Thymus (tissue), 11 donors: ENCODE data around the gene NUDT8. TPM values are rescaled to one million over a fixed set of nuclear protein-coding genes. Genes with fewer than 3 reads are reported as not detected.

Experiments used
- DNase-seq, 9 donors: peaks; one replicate each; pipeline ENCODE4 v3.0.0-alpha.2; 2013; ENCODE audit warnings: low spot score in 9 of 9, low read depth in 6 of 9, missing footprints in 1 of 9
- H3K27ac ChIP-seq, 2 donors: one replicate each; pipeline ENCODE4 v1.5.1; 2013; ENCODE audit warnings: control low read depth in 1 of 2, low read depth in 1 of 2, low read length in 1 of 2, mild to moderate bottlenecking in 1 of 2, moderate library complexity in 1 of 2
- H3K27me3 ChIP-seq, 2 donors: one replicate each; pipeline ENCODE4 v1.5.1; 2013; ENCODE audit warnings: low read length in 1 of 2; ENCODE audit not compliant: control insufficient read depth in 2 of 2, insufficient read depth in 1 of 2
- H3K36me3 ChIP-seq, 2 donors: one replicate each; pipeline ENCODE4 v1.5.1; 2013; ENCODE audit warnings: low read length in 1 of 2, mild to moderate bottlenecking in 1 of 2, moderate library complexity in 1 of 2; ENCODE audit not compliant: control insufficient read depth in 2 of 2, insufficient read depth in 2 of 2
- H3K4me1 ChIP-seq, 2 donors: one replicate each; pipeline ENCODE4 v1.5.1; 2013; ENCODE audit warnings: low read length in 2 of 2; ENCODE audit not compliant: control insufficient read depth in 2 of 2, insufficient read depth in 2 of 2
- H3K4me3 ChIP-seq, 2 donors: one replicate each; pipeline ENCODE4 v1.5.1; 2013; ENCODE audit warnings: low read length in 2 of 2, control low read depth in 1 of 2, mild to moderate bottlenecking in 1 of 2
- H3K9me3 ChIP-seq, 2 donors: one replicate each; pipeline ENCODE4 v1.5.1; 2013; ENCODE audit warnings: low read length in 1 of 2, mild to moderate bottlenecking in 1 of 2; ENCODE audit not compliant: control insufficient read depth in 2 of 2, insufficient read depth in 1 of 2
- WGBS: extraction: QIAGEN DNeasy Blood & Tissue Kit; methylation state at CpG from one replicate; pipeline ENCODE4 v1.1.7; 2013; 5-methylcytosine and 5-hydroxymethylcytosine counted together
- polyA plus RNA-seq: library from polyadenylated mRNA; stranded (reverse); fragments of 200-250 nt; gene quantifications from one replicate; pipeline ENCODE4 v1.2.3, GENCODE V29; 2013
- total RNA-seq: library from RNA; stranded (reverse); fragments of 120-200 nt; gene quantifications from one replicate; pipeline ENCODE4 v1.2.4, GENCODE V29; 2013
- donor health status: healthy.

The NUDT8 gene
- total and polyA plus RNA-seq, 2 donors = 4.7 to 5.8 TPM

- peaks cover 7 to 28% of the 10 kb centered on the region in 2 donors for H3K4me1 ChIP-seq
Observed at GRCh38 chr11:67583247-67584204, 46.2 kb downstream of the NUDT8 start, which contains the start of gene GSTP1. GSTP1 (plus strand) TSS chr11:67583812; CDS start chr11:67583844, 32 bp downstream.

GRCh38 chr11:67582011-67582410 is 47.7 kb downstream of the NUDT8 start:
- no peak for DNase-seq
- Histone ChIP-seq H3K4me3 (no peak overlapping the region), H3K9me3 (no peaks in the 10 kb centered on the region), H3K4me1 (peaks cover 7 to 28% of the 10 kb centered on the region in 2 donors), H3K27ac (no peak overlapping the region), H3K36me3 (peaks cover 5 to 14% of the 10 kb centered on the region in 2 donors), H3K27me3 (peaks cover 0 to 48% of the 10 kb centered on the region in 2 donors)
- 71% methylated on average over 4 of the region's 4 CpGs for WGBS

More at GRCh38 chr11:67583247-67584204, 46.2 kb downstream of the NUDT8 start, which contains the start of gene GSTP1:
- H3K27ac ChIP-seq = peak within 1 kb of the TSS; percentile 83 to 95
- H3K4me3 ChIP-seq = peak within 1 kb of the TSS; percentile 55 to 71
- DNase-seq = peak in 6 of 9 donors; percentile 50 to 84 (median 66)
- WGBS = 5% methylated on average over 81 of the region's 81 CpGs
- peaks cover 0 to 36% of the 10 kb centered on the region in 2 donors for H3K27me3 ChIP-seq
- H3K9me3 ChIP-seq = no peaks in the 10 kb centered on the region
- peaks cover 5 to 14% of the 10 kb centered on the region in 2 donors for H3K36me3 ChIP-seq

GRCh38 chr11:67581469-67581868 is 48.3 kb downstream of the NUDT8 start:
- H3K4me3 ChIP-seq = no peak overlapping the region
- no peak for DNase-seq
- H3K9me3 ChIP-seq = no peaks in the 10 kb centered on the region
- H3K4me1 ChIP-seq = peaks cover 7 to 28% of the 10 kb centered on the region in 2 donors
- peaks cover 0 to 48% of the 10 kb centered on the region in 2 donors for H3K27me3 ChIP-seq
- peaks cover 5 to 13% of the 10 kb centered on the region in 2 donors for H3K36me3 ChIP-seq
- WGBS = 87% methylated on average over 11 of the region's 11 CpGs
- no peak overlapping the region for H3K27ac ChIP-seq

DNA sequence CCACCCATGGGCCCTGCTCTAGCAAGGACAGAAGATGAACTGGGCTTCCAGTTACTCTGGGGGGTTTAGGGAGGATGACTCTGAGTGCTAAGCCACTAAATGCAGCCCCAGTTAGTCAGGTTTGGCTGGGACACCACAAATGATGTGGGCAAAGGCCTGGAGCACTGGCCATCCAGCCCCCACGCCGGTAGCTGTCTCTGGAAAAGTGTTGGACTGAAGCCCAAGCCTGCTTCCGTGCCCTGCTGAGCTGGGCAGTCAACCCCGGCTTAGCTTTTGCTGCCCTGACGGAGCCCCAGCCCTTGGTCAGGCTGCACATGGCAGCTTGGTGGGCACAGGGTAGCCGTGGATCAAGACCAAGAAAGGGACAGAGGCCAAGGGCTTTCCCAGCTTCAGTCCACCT is 51.8 kb downstream of the NUDT8 start:
- no peak overlapping the region for H3K27ac ChIP-seq
- H3K36me3 ChIP-seq = no peaks in the 10 kb centered on the region
- 98% methylated on average over 6 of the region's 6 CpGs for WGBS
- H3K4me1 ChIP-seq = peaks cover 5 to 9% of the 10 kb centered on the region in 2 donors
- DNase-seq = no peak
- no peaks in the 10 kb centered on the region for H3K9me3 ChIP-seq
- peaks cover 0 to 51% of the 10 kb centered on the region in 2 donors for H3K27me3 ChIP-seq
- no peak overlapping the region for H3K4me3 ChIP-seq

Other genes starting within 250 kb of the NUDT8 start
- 9.5 TPM for gene RAD9A, start 238.0 kb downstream of the NUDT8 start, total RNA-seq
- 35.2 TPM for gene RAD9A, start 238.0 kb downstream of the NUDT8 start, polyA plus RNA-seq
- gene PPP1CA, start 228.1 kb downstream of the NUDT8 start, total RNA-seq = 207 TPM
- 141 TPM for gene PPP1CA, start 228.1 kb downstream of the NUDT8 start, polyA plus RNA-seq
- 172 TPM for gene TBC1D10C, start 225.9 kb downstream of the NUDT8 start, total RNA-seq
- 318 TPM for gene TBC1D10C, start 225.9 kb downstream of the NUDT8 start, polyA plus RNA-seq
- 0.57 TPM for gene CARNS1, start 214.3 kb downstream of the NUDT8 start, total RNA-seq
- gene CARNS1, start 214.3 kb downstream of the NUDT8 start, polyA plus RNA-seq = 1.7 TPM
- gene RPS6KB2, start 201.4 kb downstream of the NUDT8 start, total RNA-seq = 50.1 TPM
- 76.8 TPM for gene RPS6KB2, start 201.4 kb downstream of the NUDT8 start, polyA plus RNA-seq
- 198 TPM for gene PTPRCAP, start 192.3 kb downstream of the NUDT8 start, total RNA-seq
- 151 TPM for gene PTPRCAP, start 192.3 kb downstream of the NUDT8 start, polyA plus RNA-seq
- gene CORO1B, start 186.5 kb downstream of the NUDT8 start, total RNA-seq = 45.6 TPM
- gene CORO1B, start 186.5 kb downstream of the NUDT8 start, polyA plus RNA-seq = 32.3 TPM
- gene GPR152, start 177.2 kb downstream of the NUDT8 start, total RNA-seq = not detected
- not detected for gene GPR152, start 177.2 kb downstream of the NUDT8 start, polyA plus RNA-seq
- 0.52 TPM for gene CABP4, start 174.6 kb downstream of the NUDT8 start, total RNA-seq
- gene CABP4, start 174.6 kb downstream of the NUDT8 start, polyA plus RNA-seq = 1.6 TPM
- 17.3 TPM for gene TMEM134, start 160.7 kb downstream of the NUDT8 start, total RNA-seq
- gene TMEM134, start 160.7 kb downstream of the NUDT8 start, polyA plus RNA-seq = 96.3 TPM
- 111 TPM for gene AIP, start 146.9 kb downstream of the NUDT8 start, total RNA-seq
- 96.4 TPM for gene AIP, start 146.9 kb downstream of the NUDT8 start, polyA plus RNA-seq
- 21.6 TPM for gene PITPNM1, start 124.6 kb downstream of the NUDT8 start, total RNA-seq
- gene PITPNM1, start 124.6 kb downstream of the NUDT8 start, polyA plus RNA-seq = 57.2 TPM
- gene CDK2AP2, start 121.8 kb downstream of the NUDT8 start, total RNA-seq = 31.4 TPM
- 51.2 TPM for gene CDK2AP2, start 121.8 kb downstream of the NUDT8 start, polyA plus RNA-seq
- 0.05 TPM for gene CABP2, start 106.5 kb downstream of the NUDT8 start, total RNA-seq
- 0.14 TPM for gene CABP2, start 106.5 kb downstream of the NUDT8 start, polyA plus RNA-seq
- 389 TPM for gene GSTP1, start 46.1 kb downstream of the NUDT8 start, total RNA-seq
- gene GSTP1, start 46.1 kb downstream of the NUDT8 start, polyA plus RNA-seq = 630 TPM
- 126 TPM for gene NDUFV1, start 23.0 kb downstream of the NUDT8 start, total RNA-seq
- gene NDUFV1, start 23.0 kb downstream of the NUDT8 start, polyA plus RNA-seq = 207 TPM
- 0.05 TPM for gene TBX10, start 9.8 kb upstream of the NUDT8 start, total RNA-seq
- 0.09 TPM for gene TBX10, start 9.8 kb upstream of the NUDT8 start, polyA plus RNA-seq
- gene ACY3, start 20.8 kb upstream of the NUDT8 start, total RNA-seq = 1.9 TPM
- gene ACY3, start 20.8 kb upstream of the NUDT8 start, polyA plus RNA-seq = 1.6 TPM
- 0.57 TPM for gene ALDH3B2, start 44.7 kb upstream of the NUDT8 start, total RNA-seq
- gene ALDH3B2, start 44.7 kb upstream of the NUDT8 start, polyA plus RNA-seq = 11.1 TPM